HG02588 (cell line): ENCODE results near the gene SLC9A5.

Experiments used
- ATAC-seq: cut with Tn5 transposase; IDR thresholded peaks from one replicate; pipeline ENCODE4 v1.9.1; 2021; ENCODE audit warnings: mild to moderate bottlenecking, moderate library complexity; ENCODE audit not compliant: unreplicated experiment

Gene SLC9A5

GRCh38 chr16:67248401-67249177, at the start of gene SLC9A5:
Gene SLC9A5 (plus strand): TSS chr16:67248979. CDS start chr16:67249015, 36 bp downstream.
- ATAC-seq, result no peak

GRCh38 chr16:67199011-67199807, 49.6 kb upstream of the SLC9A5 start, which contains the start of gene ELMO3:
Gene ELMO3 (plus strand): TSS chr16:67199131. CDS start chr16:67199327, 196 bp downstream.
- no peak for ATAC-seq

- no peak for ATAC-seq
Measured at GRCh38 chr16:67199808-67200198, 49.0 kb upstream of the SLC9A5 start.

- no peak for ATAC-seq
Measured at GRCh38 chr16:67200491-67200890, 48.3 kb upstream of the SLC9A5 start.

DNA sequence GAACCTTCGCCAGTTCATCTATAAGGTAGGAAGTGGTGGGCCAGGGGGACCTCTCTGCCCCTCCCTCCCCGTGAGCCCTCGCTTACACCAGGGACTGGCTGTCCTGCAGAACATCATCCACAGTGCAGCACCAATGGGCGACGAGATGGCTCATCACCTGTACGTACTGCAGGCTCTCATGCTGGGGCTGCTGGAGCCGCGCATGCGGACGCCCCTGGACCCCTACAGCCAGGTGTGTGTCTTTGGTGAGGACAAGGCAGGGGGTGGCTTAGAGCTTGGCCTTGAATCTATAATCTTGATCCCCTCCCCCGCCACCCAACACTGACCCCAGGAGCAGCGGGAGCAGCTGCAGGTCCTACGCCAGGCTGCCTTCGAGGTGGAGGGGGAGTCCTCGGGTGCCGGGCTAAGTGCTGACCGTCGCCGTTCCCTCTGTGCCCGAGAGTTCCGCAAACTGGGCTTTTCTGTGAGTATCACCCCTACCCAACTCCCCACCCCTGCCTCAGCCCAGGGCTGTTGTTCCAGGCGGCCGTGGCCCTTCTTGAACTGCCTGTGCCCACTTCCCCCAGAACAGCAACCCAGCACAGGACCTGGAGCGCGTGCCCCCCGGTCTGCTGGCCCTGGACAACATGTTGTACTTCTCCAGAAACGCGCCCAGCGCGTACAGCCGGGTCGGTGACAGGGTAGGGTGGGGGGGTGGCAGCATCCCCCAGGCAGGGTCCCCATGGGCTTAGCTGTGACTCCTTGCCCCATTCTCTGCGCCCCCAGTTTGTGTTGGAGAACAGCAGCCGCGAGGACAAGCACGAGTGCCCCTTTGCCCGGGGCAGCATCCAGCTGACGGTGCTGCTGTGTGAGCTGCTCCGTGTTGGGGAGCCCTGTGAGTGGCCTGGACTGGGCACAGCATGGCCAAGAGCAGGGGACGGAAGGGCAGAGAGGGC, 47.1 kb upstream of the SLC9A5 start:
- ATAC-seq, result no peak

DNA sequence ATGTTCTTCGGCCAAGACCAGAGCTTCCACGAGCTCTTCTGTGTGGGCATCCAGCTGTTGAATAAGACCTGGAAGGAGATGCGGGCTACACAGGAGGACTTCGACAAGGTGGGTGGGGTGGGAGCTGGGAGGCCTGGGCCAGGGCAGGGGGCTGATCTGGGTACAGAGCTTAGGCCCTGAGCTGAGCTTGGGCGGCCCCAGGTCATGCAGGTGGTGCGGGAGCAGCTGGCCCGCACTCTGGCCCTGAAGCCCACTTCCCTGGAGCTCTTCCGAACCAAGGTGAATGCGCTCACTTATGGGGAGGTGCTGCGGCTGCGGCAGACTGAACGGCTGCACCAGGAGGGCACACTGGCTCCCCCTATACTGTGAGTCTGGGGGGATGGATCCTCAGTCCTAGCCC, 46.4 kb upstream of the SLC9A5 start:
- no peak for ATAC-seq

- no peak for ATAC-seq
Measured at GRCh38 chr16:67202956-67203493, 45.8 kb upstream of the SLC9A5 start.

GRCh38 chr16:67204076-67204475, 44.7 kb upstream of the SLC9A5 start:
- ATAC-seq, result no peak

DNA sequence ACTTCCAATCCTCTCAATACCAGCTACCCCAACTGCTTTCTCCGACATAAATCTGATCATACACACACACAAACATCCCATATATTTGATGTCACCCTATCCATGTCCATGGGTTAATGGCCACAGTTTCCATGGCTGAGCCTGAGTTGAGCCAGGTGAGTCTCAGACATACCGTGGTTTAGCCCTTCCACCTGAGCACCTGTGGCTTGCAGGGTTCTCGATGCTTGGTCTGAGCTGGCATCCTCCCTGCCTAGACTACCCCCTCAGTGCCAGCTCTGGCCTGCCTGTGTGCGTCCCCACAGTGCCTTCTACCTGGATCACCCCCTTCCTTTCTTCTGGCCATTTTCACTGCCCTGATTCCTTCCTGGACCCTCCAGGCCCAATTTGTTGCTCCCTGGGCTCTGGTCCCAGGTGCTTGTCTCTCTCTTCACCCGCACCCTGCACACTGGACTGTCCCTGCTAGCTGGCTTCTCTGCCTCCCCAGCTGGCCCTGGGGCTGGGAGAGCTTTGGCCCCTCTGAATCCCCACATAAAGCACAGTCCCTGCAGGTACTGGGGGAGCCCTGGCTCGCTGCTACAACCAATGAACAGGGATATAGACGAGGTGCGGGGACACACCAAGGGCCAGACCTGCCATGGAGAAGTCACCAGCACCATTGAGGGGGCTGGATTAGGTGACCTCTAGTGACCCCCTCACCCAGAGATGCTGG, 42.5 kb upstream of the SLC9A5 start:
- no peak for ATAC-seq

GRCh38 chr16:67206838-67207248, 41.9 kb upstream of the SLC9A5 start:
- ATAC-seq, result no peak

DNA sequence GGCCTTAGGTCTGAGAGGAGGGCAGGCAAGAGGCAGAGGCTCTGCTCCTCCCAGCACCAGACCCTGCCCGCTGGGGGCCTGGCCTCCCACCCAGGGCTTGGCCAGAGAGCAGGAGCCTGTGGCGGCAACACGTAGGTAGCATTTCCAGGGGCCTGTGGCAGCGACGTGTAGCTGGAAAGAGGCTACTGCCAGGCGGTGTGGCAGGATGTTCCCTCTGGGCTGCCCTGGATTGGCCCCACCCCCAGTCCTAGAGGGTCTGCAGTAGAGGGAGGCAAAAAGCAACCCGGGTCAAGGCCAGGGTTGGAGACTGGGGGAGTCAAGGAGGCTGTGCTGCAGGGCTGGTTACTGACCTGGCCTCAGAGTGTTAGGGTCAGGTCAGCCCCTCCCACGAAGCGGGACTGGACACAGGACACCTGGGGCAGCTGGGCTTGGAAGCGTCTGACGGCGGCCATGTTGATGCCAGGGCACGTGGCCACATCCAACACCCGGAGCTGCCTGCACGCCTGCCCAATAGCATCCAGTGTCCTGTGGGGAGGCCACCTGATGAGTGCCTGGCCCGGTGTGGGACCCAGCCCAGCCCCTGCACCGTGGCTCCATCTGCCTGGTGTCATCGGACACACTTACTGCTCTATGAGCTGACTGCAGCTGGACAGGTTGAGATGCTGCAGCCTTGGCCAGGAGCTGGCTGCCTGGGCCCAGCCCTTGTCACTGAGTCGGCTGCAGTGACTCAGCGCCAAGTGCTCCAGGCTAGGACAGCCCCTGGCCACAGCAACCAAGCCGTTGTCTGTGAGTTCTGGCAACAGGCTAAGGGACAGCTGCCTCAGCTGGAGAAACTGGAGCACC, 41.3 kb upstream of the SLC9A5 start:
- ATAC-seq, result no peak

DNA sequence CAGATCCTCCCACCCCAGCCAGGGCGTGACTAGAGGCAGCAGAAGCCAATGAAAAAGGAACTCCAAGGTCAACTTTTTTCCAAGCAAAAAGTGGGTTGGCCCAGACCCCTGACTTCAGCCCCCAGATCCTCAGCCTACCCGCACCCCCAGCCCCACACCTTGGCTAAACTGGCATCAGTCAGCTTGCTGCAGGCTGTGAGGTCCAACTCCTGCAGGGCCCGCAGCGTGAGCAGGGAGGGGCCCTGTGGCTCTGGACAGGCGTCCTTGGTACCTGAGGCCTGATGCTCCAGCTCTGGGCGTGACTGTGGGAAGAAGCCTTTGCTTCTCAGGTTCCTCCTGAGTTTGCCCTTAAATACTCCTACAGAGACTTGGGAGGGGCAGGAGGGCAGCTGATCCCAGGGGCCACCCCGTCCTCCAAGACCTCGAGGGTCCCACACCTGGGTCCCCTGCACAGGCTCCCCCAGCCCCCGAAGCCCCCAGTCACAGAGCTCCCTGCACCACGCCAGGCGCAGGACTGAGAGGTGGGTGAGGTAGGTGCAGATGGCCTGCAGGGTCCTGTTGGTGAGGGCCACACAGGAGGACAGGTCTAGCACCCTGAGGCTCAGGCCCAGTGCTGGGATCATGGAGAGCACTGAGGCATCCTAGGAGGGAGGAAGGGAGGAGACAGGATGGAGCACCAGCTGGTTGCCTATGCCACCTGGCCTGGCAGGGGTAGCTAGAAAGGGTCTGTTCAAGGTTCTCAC, 40.5 kb upstream of the SLC9A5 start:
- ATAC-seq, result no peak

- ATAC-seq, result no peak
Measured at GRCh38 chr16:67209565-67209964, 39.2 kb upstream of the SLC9A5 start.

- ATAC-seq, result no peak
Measured at GRCh38 chr16:67210069-67210937, 38.5 kb upstream of the SLC9A5 start.

DNA sequence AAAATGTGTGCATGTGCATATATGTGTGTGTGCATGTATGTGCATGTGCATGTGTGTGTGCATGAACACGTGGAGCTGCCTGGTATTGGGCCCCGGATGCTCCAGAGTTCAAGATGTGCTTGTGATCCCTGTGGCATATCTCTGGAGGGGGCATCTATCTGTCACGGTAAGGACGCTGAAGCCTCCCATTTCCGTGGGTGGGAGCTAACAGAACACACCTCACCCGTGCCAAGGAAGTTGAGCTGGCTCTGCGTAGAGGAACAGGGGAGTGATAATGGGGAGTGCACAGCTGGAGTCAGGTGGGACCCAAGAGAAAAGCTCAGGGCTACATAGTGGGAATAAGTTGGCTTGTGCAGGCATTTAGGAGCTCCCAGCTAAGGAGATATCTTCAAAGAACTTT, 37.1 kb upstream of the SLC9A5 start:
- no peak for ATAC-seq

DNA sequence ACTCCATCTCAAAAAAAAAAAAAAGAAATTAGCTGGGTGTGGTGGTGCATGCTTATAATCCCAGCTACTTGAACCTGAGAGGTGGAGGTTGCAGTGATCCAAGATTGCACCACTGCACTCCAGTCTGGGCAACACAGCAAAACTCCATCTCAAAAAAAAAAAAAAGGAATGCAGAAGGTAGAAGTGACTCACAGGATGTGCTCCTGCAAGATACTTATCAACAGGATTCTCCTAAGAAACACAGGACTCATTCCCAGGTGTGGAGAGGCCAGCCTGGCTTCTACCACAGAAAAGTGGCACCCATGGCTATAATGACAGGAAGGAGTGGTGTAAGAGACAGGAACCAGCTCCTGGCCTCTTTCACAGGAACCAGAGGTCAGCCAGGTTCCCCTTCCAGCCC, 36.0 kb upstream of the SLC9A5 start:
- no peak for ATAC-seq

DNA sequence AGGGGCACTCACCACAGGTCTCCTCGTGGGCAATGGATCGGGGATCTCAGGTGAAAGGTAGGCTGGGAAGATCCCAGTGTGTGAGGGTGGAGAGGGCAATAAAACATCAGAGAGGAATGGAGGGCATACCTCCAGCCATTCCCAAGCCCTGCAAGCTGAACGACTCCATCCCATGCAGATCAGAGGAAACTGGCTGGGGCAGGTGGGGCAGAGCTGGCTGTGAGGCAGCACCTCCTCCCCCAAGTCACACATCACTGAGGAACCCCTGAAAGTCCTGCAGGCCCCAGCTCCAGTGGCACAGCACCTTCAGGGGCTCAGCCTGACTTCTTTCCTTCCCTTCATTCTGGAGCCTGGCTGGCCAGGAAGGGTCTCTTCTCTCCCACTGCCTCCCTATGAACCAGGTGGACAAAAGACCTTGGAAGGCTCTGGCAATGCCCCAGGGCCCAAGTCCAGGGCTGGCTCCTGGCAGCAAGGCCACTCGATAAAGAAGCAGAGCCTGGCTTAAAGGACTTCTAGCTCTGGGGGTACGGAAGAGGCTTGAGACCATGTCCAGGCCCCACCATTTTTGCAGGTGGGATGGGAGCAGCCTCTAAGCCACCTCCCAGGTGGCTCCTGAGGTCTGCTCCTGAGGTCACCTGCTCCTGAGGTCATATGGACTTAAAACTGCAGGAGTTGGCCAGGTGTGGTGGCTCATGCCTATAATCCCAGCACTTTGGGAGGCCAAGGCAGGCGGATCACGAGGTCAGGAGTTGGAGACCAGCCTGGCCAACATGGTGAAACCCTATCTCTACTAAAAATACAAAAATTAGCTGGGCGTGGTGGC, 35.4 kb upstream of the SLC9A5 start:
- no peak for ATAC-seq
